Retinal pigment epithelial cell (primary cell): ENCODE data around the gene GNAL.

Source experiments
- DNase-seq: peaks from one replicate; pipeline ENCODE4 v3.0.0-alpha.2; 2010; ENCODE audit warnings: low read depth
- H3K4me3 ChIP-seq: 2 replicates; pipeline ENCODE4 v1.5.1; 2011; ENCODE audit warnings: mild to moderate bottlenecking, low read length, control low read depth, moderate library complexity
- TF ChIP-seq, protein P1 (sequence below): conservative IDR thresholded peaks from 2 replicates; pipeline ENCODE4 v1.5.1; 2011; ENCODE audit warnings: low read depth, low read length, control low read depth, inconsistent platforms

GNAL gene

DNA sequence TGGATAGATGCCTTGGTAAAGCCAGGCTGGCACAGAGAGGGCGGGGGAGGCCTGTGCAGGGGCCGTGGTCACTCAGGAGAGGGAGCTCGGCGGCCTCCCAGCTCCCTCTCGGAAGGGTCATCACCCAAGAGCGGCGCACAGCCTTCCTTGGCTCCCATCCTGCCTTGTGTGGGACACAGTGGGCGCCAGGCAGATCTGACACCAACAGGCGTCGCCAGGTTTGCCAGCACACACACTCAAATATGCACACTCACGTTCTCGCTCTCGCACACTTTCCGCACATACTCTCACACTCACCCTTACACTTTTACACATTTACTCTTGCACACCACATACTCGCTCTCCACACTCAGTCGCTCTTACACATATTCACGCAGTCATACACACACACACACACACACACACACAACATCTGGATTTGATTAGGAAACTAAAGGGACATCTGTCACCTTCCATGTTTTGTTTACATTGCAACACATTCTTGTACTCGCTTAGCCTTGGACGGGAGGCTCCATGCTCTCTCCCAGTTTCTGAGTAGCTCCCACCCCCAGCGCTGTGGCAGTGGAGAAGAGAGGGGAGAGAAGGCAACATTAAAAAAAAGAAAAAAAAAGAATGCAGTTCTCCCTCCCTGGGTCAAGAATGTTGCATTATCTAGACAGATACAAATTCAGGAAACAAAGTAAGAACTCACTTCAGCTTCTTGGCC is 172.7 kb downstream of the GNAL start:
- TF ChIP-seq, protein P1, sequence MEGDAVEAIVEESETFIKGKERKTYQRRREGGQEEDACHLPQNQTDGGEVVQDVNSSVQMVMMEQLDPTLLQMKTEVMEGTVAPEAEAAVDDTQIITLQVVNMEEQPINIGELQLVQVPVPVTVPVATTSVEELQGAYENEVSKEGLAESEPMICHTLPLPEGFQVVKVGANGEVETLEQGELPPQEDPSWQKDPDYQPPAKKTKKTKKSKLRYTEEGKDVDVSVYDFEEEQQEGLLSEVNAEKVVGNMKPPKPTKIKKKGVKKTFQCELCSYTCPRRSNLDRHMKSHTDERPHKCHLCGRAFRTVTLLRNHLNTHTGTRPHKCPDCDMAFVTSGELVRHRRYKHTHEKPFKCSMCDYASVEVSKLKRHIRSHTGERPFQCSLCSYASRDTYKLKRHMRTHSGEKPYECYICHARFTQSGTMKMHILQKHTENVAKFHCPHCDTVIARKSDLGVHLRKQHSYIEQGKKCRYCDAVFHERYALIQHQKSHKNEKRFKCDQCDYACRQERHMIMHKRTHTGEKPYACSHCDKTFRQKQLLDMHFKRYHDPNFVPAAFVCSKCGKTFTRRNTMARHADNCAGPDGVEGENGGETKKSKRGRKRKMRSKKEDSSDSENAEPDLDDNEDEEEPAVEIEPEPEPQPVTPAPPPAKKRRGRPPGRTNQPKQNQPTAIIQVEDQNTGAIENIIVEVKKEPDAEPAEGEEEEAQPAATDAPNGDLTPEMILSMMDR = no peak
- no peak for DNase-seq

DNA sequence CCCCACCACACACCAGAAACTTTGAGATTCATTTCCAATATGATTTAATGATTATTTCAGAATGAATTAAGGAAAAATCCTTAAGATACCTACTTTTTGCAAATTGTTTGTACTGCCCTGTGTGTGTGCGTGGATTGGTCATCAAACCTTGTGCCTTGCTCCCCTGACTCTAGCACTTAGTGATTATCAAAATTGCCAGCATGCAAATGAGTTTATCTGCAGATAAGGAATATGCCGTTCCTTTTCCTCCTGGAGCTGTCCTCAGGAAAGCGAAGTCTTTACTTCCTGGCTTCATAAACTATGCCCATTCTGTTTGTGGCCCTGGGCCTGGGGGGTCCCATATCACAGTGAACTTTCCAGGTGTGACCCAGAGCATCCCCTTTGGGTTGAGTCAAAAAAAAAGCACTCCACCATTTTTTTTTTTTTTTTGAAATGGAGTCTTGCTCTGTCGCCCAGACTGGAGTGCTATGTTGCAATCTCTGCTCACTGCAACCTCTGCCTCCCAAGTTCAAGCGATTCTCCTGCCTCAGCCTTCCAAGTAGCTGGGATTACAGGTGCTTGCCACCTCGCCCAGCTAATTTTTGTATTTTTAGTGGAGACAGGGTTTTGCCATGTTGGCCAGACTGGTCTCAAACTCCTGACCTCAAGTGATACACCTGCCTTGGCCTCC is 173.5 kb downstream of the GNAL start:
- no peak overlapping the region for H3K4me3 ChIP-seq
- TF ChIP-seq, protein P1 = no peak
- DNase-seq = no peak

More for the DNA sequence above, 172.7 kb downstream of the GNAL start:
- no peak overlapping the region for H3K4me3 ChIP-seq

DNA sequence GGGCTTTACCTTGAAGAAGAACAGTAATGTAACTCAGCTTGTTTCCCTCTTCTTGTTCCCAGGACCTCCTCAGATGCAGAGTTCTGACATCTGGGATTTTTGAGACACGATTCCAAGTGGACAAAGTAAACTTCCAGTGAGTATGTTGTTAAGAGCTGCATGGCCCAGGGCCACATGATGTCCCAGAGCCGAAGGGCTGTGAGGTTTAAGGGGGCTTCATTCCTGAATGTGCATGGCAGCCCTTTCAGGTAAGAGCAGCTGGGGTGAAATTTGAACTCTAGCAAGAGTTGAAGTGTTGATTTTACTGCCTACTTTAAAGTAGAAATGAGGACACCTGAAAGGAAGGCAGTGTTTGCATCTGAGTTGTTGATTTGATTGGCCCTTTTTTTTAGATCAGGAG is 175.4 kb downstream of the GNAL start:
- no peak overlapping the region for H3K4me3 ChIP-seq
- TF ChIP-seq, protein P1 = no peak
- DNase-seq = no peak

DNA sequence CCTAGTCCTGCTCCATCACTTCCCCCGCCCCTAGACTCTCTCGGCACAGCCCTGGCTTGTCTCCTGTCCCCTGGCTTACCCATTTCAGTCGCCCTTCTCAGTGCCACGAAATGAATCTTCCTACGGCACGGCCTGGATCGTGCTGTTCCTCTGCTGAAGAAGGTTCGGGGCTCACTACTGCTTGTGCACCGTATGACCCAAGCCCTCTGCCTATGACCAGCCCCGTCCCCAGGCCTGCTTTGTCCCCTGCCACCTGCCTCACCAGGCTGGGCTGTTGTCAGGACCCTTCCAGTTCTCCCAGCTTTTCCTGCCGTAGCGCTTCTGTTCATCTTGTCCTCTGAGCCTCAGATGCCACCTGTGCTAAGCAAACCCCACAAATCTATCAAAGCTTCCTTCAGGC is 176.0 kb downstream of the GNAL start:
- TF ChIP-seq, protein P1 = no peak
- no peak for DNase-seq

DNA sequence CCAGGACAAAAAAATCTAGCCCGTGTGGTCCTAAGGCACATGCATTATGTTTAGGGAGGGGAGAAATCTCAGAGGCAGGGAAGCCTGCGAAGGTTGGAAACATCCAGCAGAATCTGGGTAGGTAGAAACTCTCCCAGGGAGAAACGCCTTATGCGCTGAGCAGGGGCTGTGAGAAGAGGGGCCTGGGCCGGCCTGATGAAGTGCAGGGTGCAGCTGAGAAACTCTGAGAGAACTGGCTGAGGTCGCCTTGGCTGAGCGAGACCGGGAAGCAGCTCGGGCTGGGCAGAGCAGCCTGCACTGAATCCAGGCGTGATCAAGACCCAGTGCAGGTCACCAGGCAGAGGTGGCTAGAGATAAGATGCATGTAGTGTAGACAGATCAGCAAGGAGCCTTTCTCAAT is 177.3 kb downstream of the GNAL start:
- no peak for DNase-seq
- H3K4me3 ChIP-seq = no peak overlapping the region
- TF ChIP-seq, protein P1 = no peak

More for the DNA sequence above, 176.0 kb downstream of the GNAL start:
- H3K4me3 ChIP-seq = no peak overlapping the region

DNA sequence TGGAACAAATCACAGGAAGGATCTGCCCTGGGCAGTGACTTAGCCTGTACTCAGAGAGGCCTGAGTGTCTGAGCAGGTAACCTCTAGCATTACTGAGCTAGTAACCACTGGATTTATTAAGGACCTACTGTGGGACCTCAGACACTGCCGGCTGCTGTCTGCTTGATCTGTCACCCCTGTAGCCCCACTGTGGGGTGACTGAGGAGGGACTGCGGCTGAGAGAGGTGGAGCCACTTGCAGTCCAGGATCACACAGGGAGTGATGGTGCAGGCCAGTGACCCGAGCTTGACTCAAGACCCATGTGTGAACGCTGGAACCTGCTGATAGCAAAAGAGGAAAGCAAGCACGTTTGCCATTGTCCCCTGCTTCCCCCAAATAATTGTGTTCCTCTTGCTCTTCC is 177.7 kb downstream of the GNAL start:
- no peak overlapping the region for H3K4me3 ChIP-seq
- TF ChIP-seq, protein P1 = no peak
- DNase-seq = no peak

DNA sequence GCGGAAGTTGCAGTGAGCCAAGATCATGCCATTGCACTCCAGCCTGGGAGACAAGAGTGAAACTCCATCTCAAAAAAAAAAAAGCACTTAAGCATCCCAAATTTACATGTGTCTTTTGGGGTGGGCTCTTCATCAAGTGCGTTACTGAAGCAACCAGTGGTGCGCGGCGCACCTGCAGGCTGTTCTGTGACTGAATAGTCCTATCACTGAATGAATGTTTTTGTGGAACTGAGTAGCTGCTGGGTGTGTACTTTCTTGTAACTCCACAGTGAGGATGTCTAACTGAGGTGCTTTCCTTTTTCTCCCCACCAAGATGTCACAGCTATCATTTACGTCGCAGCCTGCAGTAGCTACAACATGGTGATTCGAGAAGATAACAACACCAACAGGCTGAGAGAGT is 179.2 kb downstream of the GNAL start:
- no peak for DNase-seq
- H3K4me3 ChIP-seq = no peak overlapping the region
- TF ChIP-seq, protein P1 = no peak
